ENCODE data around the gene MAP3K3. TPM values are rescaled to one million over a fixed set of nuclear protein-coding genes. Genes with fewer than 3 reads are reported as not detected.

MAP3K3 gene
- total RNA-seq, 1 donor from 2014 or later: 32.5 TPM

- intact Hi-C loops (cut with micrococcal nuclease): no loop called here
- Mint-ChIP-seq H3K36me3 (ENCODE audit: low read depth) (peaks cover 61% of the 10 kb centered on the region), H3K4me1 (peaks cover 5% of the 10 kb centered on the region), H3K9me3 (no peaks in the 10 kb centered on the region), H3K4me3 (no peak overlapping the region), H3K27me3 (no peaks in the 10 kb centered on the region), H3K27ac (no peak overlapping the region)
- ChIA-PET CTCF (no interaction called here), POLR2A (interaction anchor here (0.6 to 1.1 kb wide), 2 partner anchors 12 kb away, joined by 6 to 8 read pairs; partner anchors contain the start of gene MAP3K3)
- ATAC-seq (ENCODE audit: low read depth): no peak
- no peak for DNase-seq
- TF ChIP-seq CTCF (IDR thresholded peaks at IDR 0.05): no peak
Measured at GRCh38 chr17:63633742-63634141, 11.5 kb downstream of the MAP3K3 start.

- no peak overlapping the region for H3K4me3 Mint-ChIP-seq
- CTCF ChIA-PET: no interaction called here
- POLR2A ChIA-PET: interaction anchor here (0.6 to 1.1 kb wide), 2 partner anchors 12 kb away, joined by 6 to 8 read pairs; partner anchors contain the start of gene MAP3K3
Measured at GRCh38 chr17:63634163-63634562, 11.9 kb downstream of the MAP3K3 start.

GRCh38 chr17:63634816-63635215, 12.6 kb downstream of the MAP3K3 start:
- no peak for TF ChIP-seq CTCF (IDR thresholded peaks at IDR 0.05)
- ATAC-seq (ENCODE audit: low read depth) (no peak), DNase-seq (no peak)
- Mint-ChIP-seq H3K4me1 (peaks cover 5% of the 10 kb centered on the region), H3K4me3 (no peak overlapping the region), H3K27ac (no peak overlapping the region), H3K9me3 (no peaks in the 10 kb centered on the region), H3K36me3 (ENCODE audit: low read depth) (peaks cover 62% of the 10 kb centered on the region), H3K27me3 (no peaks in the 10 kb centered on the region)
- ChIA-PET POLR2A (no interaction called here), CTCF (no interaction called here)
- intact Hi-C loops (cut with micrococcal nuclease): no loop called here

More at GRCh38 chr17:63634163-63634562, 11.9 kb downstream of the MAP3K3 start:
- H3K9me3 Mint-ChIP-seq: no peaks in the 10 kb centered on the region
- ATAC-seq (ENCODE audit: low read depth) (no peak), DNase-seq (no peak)
- peaks cover 60% of the 10 kb centered on the region for H3K36me3 Mint-ChIP-seq (ENCODE audit: low read depth)
- no peaks in the 10 kb centered on the region for H3K27me3 Mint-ChIP-seq
- H3K4me1 Mint-ChIP-seq: peaks cover 5% of the 10 kb centered on the region
- TF ChIP-seq CTCF (IDR thresholded peaks at IDR 0.05): no peak
- H3K27ac Mint-ChIP-seq: no peak overlapping the region
- intact Hi-C loops (cut with micrococcal nuclease): no loop called here

GRCh38 chr17:63635290-63635689, 13.1 kb downstream of the MAP3K3 start:
- H3K27me3 Mint-ChIP-seq: no peaks in the 10 kb centered on the region
- ChIA-PET POLR2A (interaction anchor here (0.6 kb wide), 2 partner anchors 26 to 137 kb away, joined by 3 to 6 read pairs; no protein-coding TSS in a partner anchor), CTCF (no interaction called here)
- H3K36me3 Mint-ChIP-seq (ENCODE audit: low read depth): peaks cover 62% of the 10 kb centered on the region
- no peaks in the 10 kb centered on the region for H3K9me3 Mint-ChIP-seq
- no peak for ATAC-seq (ENCODE audit: low read depth)
- no peak overlapping the region for H3K4me3 Mint-ChIP-seq
- H3K27ac Mint-ChIP-seq: no peak overlapping the region
- peaks cover 5% of the 10 kb centered on the region for H3K4me1 Mint-ChIP-seq
- no peak for DNase-seq
- TF ChIP-seq CTCF (IDR thresholded peaks at IDR 0.05): no peak
- intact Hi-C loops (cut with micrococcal nuclease): no loop called here

- ATAC-seq (ENCODE audit: low read depth): no peak
- DNase-seq: no peak
- intact Hi-C loops (cut with micrococcal nuclease): no loop called here
- H3K27ac Mint-ChIP-seq: no peak overlapping the region
- H3K4me1 Mint-ChIP-seq: peaks cover 8% of the 10 kb centered on the region
- H3K9me3 Mint-ChIP-seq: no peaks in the 10 kb centered on the region
- ChIA-PET CTCF (no interaction called here), POLR2A (interaction anchor here (0.6 kb wide), 2 partner anchors 27 to 137 kb away, joined by 3 to 6 read pairs; no protein-coding TSS in a partner anchor)
- H3K27me3 Mint-ChIP-seq: no peaks in the 10 kb centered on the region
- peaks cover 62% of the 10 kb centered on the region for H3K36me3 Mint-ChIP-seq (ENCODE audit: low read depth)
- H3K4me3 Mint-ChIP-seq: no peak overlapping the region
- TF ChIP-seq CTCF (IDR thresholded peaks at IDR 0.05): no peak
Measured at GRCh38 chr17:63635787-63636186, 13.6 kb downstream of the MAP3K3 start.

Measured in activated B cell treated with CpG ODN at 0.5 μM for 24 hours (primary cell).